HG02938 (cell line): ENCODE data around the gene SPRR4.
"Not testable (repeated sequence)": the region's sequence is repeated elsewhere in the genome, so short reads cannot be mapped to it uniquely, and the experiment has no call there.

Experiments
- ATAC-seq: cut with Tn5 transposase; IDR thresholded peaks from one replicate; pipeline ENCODE4 v1.9.1; 2021; ENCODE audit warnings: mild to moderate bottlenecking, moderate library complexity; ENCODE audit not compliant: unreplicated experiment

Gene SPRR4

GRCh38 chr1:153011235-153011758, 40.8 kb downstream of the SPRR4 start:
- ATAC-seq, result not testable (repeated sequence)

DNA sequence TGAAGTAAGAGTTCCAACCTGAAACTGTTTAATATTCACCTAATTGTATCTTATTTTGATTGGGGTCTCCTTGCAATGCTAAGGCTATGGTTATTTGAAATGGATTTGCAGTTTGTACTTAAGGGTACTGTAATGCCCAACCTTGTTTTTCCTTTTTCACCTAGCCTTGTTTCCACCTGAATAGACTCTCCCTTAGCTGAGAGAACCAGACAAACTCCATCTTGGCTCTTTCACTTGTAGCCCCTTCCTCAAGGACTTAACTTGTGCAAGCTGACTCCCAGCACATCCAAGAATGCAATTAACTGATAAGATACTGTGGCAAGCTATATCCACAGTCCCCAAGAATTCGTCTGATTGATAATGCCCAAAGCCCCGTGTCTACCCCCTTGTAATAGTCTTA, 51.4 kb downstream of the SPRR4 start:
- ATAC-seq, result not testable (repeated sequence)
